Activated T-helper 1 cell treated with anti-CD3 and anti-CD28 coated beads, Interleukin-2, amount 50 U/mL, for 16 hours (primary cell): ENCODE data around the gene BICD1.

Experiments
- DNase-seq, 2 donors: peaks; one replicate each; pipeline ENCODE4 v3.0.0-alpha.2; 2020; ENCODE audit warnings: low read depth in 1 of 2, low spot score in 1 of 2

BICD1 gene

DNA sequence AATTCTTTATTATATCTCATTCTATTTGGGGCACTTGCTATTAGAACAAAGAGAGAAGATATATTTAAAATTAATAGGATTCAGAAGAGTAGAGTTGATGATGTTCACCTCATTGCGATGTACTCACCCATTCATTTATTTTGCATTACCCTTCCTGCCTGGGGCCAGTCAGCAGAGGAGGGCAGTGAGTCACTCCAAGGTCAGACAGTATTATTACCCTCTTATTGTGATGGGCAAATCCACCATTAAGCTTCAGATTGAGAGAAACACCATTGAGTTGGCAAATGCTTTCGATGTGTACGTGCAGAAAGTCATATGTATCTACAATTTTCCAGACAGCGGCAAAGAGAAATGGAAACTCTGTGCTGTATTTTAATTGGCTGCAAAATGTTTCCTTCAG is 134.2 kb downstream of the BICD1 start:
- no peak for DNase-seq

DNA sequence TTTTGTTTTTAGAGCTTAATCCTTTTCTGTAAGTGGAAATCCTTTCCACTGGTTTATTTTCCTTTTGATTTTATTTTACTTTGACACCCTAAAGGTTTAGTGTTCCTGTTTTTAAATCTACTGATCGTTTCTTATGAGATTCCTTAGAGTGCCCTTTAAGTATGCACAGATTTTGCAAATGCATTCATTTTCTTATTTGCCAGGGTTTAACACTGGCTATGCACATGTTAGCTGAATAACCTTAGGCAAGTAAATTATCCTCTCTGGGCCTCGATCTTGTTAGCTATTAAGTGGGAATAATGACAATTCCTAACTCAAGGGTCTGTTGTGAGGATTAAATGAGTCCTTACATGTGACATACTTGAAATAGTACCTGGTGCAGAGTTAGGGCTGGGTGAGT is 136.0 kb downstream of the BICD1 start:
- no peak for DNase-seq

DNA sequence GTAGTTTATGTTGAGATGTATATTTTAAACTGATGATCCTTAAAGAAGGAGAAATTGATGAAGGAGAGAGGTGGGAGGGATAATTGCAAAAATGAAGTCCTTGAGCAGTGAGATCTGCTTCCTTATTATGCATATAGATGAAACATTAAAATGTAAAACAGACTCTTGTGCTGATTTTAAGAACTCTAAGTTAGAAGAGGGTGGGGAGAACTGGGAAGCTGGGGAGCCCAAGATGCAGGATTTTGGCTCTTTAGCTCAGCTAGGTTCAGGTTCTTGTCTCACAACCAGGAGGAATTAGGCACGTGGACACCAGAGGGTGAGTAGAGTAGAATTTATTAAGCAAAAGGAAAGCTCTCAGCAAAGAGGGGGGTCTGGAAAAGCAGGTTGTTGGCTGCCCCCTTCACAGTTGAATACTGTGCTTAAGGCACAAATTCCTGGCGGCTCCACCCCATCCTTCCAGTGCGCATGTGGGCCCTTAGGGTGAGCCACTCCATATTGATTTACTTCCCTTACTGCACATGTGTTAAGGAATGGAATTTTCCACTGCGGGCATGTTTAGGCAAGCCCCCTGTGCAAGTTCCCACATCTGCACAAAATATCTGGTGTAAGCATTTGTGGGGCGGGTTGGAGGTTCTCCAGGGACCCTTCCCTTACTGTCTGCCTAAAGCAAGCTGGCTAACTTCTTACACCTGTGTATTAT is 141.9 kb downstream of the BICD1 start:
- no peak for DNase-seq

DNA sequence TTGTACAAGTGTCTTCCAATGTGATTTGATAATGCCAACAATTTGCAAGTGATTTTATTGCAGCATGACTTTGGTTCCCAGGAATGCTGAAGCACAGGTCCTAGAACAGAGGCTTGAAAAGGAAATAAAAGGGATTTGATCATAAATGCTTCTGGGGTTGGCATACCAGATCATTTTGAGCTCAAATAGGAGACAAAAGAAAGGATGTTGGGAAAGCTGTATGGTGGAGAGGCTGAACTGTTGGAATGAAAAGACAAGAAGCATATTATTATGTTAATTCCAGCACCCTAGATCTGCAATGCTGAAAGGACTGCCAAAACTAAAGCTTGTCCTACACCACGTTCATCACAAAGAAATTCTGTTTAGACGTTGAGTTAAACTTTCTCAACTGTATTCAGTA is 143.1 kb downstream of the BICD1 start:
- DNase-seq: no peak

DNA sequence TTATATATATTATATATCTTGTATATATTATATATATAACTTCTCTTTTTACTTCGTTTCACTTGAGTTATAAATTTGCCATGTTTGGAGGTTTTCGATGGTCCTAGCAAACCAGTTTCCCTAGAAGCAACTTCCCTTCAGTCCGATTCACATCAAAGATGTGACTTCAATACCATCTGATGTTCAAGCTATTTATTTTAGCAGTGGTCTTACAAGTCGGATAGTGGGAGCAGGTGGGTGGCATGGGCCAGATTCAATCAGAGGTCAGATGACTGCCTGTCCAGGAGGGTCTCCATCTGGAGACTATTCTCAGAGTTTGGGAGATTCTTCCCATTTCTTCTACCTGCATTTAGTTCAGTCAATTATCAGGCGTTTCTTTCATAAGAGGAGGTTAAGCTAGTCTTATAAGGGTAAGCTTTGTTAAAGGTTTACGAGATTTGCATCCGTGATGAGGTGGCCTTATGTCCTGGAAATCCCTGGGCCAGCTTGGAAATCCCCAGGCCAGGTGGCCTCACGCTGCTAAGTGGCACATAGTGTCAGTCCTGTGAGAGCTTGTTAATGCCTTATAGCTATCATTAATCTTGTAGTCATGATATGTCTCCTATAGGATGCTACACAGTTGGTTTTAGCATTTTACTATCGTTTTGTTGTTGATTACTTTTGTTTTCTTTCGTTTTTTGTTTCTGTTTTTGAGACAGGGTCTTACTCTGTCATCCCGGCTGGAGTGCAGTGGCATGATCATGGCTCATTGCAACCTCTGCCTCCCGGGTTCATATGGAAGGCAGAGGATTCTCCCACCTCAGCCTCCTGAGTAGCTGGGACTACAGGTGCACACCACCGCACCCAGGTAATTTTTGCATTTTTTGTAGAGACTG is 145.8 kb downstream of the BICD1 start:
- no peak for DNase-seq

DNA sequence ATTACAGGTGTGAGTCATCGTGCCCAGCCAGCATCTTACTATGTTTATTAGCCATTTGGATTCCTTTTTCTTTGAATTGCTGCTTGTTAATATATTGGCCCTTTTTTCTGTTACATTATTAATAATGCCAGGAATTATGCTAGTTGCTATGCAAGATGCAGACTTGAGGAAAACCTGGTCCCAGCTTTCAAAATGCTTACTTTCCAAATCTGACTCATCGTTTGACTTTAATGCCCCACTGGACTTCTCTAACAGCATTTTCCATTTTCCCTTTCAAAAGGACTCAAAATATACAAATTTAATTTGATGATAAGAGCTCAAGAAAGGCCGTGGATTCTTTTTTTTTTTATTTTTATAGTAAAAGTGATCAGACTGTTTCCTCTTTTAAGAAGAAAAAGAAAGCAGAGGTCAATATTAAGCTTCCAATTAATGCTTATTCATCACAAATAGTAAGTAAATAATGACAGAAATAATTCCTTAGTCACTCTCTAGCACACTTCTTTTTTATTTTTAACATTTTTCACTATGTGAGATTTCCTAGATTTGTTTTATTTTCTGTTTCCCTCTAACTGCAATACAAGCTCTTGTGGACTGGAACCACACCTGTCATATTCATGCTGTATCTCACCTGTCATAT is 146.6 kb downstream of the BICD1 start:
- no peak for DNase-seq

DNA sequence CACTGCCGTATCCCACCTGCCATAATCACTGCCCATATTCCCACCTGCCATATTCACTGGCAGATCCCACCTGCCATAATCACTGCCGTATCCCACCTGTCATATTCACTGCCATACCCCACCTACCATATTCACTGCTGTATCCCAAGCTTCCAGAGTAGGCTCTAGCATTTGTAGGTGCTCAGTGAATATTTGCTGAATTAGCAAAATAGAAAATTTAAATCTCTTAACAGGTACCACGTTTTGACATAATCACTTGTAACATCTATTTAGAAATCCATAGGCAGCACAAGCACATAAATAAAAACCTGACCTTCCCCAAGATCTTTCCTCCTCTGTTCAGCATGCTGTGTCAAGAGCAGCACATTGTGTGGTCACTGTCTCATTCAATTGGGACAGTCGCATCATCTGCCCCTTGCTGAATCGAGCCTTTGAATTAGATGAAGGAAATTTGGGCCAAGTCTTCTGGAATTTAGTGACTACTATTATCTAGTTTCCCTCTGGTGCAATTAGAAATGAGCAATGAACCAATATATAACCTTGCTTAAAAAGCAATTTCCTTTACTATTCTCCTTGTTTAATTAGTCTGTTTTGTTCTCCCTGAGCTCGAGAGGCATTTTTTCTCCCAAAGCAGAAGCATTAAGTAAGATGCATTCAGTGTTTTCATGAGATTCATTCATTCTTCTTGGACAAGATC is 147.8 kb downstream of the BICD1 start:
- no peak for DNase-seq

DNA sequence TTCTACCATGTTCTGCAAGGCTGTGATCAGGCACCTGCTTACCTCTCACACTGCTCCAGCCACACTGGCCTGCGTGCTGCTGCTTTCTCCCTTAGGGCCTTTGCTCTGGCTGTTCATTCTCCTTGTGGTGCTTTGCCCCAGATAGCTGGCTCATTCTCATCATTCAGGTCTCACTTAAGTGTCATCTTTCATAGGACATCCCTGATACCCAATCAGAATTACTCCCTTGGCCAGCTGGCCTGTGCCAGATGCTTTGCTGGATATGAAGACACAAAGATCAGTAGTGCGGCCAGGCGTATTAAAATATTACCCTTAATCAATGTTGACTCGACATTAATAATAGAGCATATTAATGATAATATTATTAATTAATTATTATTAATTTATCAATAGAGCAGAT is 148.9 kb downstream of the BICD1 start:
- no peak for DNase-seq

DNA sequence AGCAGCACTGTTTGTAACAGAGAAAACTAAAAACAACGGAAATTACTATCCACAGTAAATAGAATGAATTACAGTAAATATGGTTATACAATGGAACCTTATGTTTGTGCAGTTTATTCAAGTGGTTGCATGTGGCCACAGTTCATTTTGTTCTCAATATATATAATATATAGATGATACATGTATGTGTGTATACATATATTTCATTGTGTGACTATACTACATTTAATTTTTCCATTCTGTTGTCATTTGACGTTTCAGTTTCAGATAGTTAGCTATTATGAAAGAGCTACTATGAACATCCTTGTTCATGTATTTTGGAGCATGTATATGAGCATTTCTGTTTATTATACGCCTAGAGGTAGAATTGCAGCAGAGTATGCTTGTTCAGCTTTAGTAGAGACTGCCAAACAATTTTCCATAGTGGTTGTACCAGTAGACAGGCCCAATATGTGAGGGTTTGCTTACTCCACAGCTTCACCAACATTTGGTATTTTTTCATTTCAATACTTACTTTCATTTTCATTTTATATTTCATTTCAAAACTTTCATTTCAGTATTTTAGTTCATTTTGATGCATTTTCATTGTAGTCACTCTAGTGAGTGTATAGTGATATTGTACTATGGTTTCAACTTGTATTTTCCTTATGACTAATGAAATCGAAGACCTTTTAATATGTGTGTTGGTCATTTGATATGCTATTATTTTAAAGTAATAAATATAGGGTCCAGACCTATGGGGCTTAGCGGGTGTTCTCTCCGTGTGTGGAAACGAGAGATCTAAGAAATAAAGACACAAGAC is 151.2 kb downstream of the BICD1 start:
- DNase-seq: no peak

DNA sequence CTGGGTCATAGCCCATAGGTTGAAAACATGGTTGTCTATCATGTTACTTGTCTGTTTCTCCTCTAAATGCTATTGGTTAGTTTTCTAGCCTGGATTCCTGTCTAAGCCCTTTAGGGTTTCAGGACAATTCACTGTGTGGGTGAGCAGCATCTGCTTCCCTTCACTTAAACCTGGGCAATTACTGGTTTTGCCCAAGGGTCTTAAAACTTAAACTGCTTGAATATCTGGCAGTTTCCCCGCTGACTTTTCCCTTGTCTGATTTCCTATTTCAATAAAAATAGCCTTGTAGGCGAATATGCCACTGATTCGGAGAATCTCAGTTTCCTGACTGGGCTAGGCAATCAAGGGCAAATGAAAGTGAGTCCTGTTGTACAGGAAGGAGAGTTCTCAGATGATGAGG is 154.0 kb downstream of the BICD1 start:
- no peak for DNase-seq

DNA sequence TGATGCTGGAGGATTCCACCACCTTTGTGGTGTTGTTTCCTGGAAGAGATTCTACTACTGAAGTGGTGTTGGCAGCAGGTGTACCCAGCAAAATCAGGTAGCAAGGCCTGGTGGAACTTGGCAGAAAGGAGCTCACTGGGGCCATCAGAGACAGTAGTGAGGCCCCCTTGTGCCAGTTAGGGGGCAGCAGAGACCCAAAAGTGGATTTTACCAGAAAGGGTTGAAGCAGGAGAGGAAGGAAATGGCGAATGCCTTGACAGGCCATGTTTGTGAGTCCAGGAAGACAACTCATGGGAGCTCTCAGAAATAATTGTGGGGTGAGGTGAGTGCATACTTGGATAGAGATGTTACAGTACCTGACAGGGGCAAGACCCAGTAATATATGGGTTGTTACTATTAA is 155.0 kb downstream of the BICD1 start:
- no peak for DNase-seq

DNA sequence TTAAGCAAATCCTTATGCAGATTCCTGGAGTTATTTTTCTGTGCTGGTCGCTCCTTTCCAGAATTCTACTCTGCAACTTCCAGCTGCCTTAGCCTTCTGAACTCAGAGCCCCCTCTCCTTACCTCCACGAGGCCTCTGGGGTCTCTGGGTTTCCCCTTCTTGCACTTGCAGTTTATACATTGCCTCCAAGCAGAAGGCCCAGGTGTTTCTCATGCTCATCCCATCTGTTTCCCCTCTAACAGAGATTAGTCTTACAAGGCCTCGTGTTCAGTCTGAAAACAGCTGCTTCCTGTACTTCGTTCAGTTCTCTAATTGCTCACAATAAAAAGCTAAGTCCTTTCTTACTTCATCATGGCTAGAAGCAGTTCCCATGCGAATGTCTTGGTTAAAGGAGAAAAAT is 158.3 kb downstream of the BICD1 start:
- DNase-seq: no peak

DNA sequence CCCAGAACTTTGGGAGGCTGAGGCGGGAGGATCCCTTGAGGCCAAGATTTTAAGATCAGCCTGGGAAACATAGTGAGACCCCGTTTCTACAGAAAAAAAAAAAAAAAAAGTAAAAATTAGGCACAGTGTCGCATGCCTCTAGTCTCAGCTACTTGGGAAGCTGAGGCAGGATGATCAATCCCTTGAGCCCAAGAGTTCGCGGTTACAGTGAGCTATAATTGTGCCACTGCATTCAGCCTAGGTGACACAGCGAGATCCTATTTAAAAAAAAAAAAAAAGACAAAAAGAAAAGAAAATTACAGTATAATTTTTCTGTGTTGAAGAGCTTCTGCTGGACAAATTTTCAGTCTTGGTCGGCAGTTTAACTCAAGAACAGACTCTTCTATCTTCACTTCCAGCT is 158.8 kb downstream of the BICD1 start:
- DNase-seq: no peak

DNA sequence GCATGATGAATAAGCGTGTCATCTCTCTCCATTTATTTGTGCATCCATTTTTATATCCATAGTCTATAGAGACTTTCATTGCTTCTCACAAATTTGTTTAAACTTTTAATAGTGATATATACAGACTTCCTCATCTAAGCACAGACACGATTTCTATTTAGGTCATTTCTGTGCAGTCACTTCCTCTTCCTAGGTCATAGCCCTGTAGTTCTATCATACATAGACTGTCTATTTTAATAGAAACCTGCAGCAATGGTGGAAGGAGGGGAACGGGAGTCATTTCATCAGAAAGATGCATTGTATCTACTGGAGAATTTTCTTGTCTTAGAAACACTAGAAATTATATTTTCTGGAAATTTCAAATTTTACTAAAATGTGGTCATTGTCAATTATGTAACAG is 159.3 kb downstream of the BICD1 start:
- DNase-seq: no peak

DNA sequence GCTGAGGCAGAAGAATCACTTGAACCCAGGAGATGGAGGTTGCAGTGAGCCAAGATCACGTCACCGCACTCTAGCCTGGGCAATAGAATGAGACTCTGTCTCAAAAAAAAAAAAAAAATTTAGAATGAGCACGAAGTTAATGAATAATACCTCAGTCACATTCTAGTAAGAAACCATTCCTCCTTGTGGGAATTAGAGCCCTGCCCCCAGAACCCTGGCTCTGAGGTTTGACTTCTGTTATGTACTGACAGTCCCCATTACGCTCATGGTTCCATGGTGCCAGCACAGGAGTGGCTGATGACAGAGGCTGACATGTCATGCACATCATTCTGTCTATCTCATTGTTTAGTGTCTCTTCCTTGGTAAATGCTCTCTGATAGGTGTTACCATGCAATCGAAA is 160.1 kb downstream of the BICD1 start:
- DNase-seq: no peak

DNA sequence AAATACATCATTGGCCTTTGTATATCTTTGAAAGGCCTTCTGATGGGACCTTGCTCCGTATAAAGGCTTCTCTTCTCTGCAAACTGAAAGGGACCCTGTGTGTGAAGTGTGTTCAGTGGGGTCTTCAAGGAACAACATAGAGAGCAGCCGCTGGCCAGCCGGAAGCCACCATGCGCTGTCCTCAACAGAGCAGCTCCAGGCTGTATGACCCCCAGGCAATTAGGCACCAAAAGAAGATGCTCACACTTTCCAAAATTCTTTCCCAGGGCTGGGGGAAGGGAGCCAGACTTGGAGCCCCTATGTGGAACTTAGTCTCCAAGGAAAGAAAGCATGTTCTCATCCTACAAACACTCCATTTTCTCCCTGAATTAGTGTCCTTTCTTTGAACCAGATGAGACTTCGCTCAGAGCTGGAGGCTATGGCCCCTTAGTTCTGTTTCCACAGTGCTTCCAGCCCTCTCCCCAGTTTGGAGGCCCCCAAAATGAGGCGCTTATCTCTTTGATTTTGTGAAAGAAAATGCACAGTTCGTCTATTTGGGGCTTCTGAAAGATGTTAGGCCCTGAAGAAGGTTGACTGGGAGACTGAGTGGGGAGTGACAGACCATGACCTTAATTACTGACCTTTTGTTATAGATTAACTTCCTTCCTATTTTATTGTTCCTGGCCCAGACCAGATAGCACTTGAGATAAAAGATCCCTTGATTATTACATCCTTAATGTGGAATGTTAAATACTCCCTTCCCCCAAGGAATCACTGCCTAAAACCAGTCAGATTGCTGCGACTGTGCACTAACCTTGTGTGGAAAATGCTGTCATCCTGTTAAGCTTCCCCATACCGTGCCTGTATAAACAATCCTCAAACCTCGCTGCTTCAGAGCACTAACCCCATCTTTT is 164.4 kb downstream of the BICD1 start:
- DNase-seq: no peak

DNA sequence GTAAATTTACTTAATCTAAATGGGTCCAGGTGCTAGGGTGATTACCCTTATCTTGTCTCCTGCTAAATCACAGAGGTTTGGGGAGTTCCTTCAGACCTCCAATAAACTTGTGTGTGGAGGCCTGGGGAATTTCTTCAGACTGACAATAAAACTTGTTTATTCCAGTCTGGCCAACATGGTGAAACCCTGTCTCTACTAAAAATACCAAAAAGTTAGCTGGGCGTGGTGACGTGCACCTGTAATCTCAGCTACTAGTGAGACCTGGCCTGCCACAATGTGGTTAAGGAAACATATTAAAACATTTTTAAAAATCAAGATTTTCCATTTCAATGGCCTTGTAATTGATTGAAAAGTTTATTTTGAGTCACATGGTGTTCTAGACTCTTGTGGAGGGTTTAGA is 165.8 kb downstream of the BICD1 start:
- no peak for DNase-seq

DNA sequence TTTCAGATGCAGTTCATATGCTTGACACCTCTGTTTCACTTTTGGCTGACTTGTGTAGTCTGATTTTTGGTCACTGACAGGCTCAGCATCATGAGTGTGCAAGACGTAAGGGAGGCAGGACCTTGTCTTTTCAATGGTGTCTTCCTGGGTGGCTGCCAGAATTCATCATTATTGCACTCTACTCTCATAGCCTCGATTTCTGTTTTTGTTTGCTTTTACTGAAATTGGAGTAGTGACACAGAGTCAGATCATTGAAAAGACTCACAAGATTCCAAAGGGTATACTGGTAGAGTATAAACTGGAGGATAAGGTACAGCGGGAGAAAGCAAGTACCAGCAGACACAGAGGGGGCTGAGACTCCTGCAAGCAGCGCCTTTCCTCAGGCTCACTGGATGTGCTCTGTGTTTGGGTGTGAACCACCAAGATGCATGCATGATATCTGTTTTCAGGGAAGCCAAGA is 166.4 kb downstream of the BICD1 start:
- no peak for DNase-seq

DNA sequence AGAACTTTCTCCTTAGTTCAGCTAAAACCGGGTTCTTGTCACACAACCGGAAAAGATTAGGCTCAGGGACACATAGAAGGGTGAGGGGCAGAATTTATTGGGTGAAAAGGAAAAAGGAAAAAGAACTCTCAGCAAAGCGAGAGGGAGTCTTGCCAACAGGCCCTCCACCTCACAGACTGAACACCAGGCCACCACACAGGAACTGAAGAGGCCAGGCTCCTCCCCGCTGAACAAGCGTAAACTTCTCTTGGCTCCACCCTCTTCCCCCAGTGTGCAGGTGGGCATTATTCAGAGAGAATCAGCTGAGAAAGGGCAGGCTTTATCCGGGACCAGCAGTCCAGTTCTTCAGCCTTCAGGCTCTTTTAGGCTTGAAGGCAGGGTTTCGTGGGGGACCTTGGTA is 167.1 kb downstream of the BICD1 start:
- DNase-seq: no peak

DNA sequence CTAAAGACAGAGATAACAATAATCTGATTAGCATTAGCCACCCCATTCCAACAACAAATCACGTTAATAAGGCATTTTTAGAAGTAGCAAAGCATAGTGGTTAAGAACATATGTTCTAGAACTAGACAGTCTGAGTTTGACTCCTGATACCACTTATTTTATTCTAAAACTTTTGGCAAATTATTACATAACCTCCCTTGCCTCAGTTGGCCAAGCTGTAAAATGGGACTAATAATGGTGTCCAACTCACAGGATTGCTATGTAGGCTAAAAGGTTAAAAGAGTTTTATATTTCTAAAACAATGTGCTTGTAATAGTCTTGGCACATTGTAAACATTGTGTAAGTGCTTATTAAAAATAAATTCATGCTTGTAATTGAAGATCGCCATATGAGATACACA is 168.0 kb downstream of the BICD1 start:
- no peak for DNase-seq
